H9 (cell line): ENCODE results near the gene C17orf113. TPM values are rescaled to one million over a fixed set of nuclear protein-coding genes. Genes with fewer than 3 reads are reported as not detected.

Experiments
- DNase-seq: peaks from one replicate; pipeline ENCODE4 v3.0.0-alpha.2; 2017
- H2AFZ ChIP-seq: one replicate; pipeline ENCODE4 v1.6.1; 2013; ENCODE audit warnings: mild to moderate bottlenecking, low read length, control low read depth, moderate library complexity
- H2AK5ac ChIP-seq: 2 replicates; pipeline ENCODE4 v1.6.1; 2013; ENCODE audit warnings: low read length, control low read depth, mixed read lengths; ENCODE audit not compliant: insufficient read length
- H2BK120ac ChIP-seq: one replicate; pipeline ENCODE4 v1.6.1; 2013; ENCODE audit warnings: low read depth, mild to moderate bottlenecking, low read length, control low read depth, inconsistent platforms; ENCODE audit not compliant: poor library complexity, severe bottlenecking
- H2BK12ac ChIP-seq: 2 replicates; pipeline ENCODE4 v1.6.1; 2013; ENCODE audit warnings: low read length, control low read depth, mixed read lengths, low read depth; ENCODE audit not compliant: insufficient read length
- H2BK15ac ChIP-seq: 2 replicates; pipeline ENCODE4 v1.6.1; 2013; ENCODE audit warnings: low read depth, low read length, control low read depth
- H2BK20ac ChIP-seq: one replicate; pipeline ENCODE4 v1.6.1; 2013; ENCODE audit warnings: low read depth, mild to moderate bottlenecking, low read length, control low read depth, inconsistent platforms; ENCODE audit not compliant: poor library complexity, severe bottlenecking
- H2BK5ac ChIP-seq: 2 replicates; pipeline ENCODE4 v1.6.1; 2013; ENCODE audit warnings: low read length, control low read depth, mixed read lengths; ENCODE audit not compliant: insufficient read length
- H3K14ac ChIP-seq: 2 replicates; pipeline ENCODE4 v1.6.1; 2013; ENCODE audit warnings: low read length, control low read depth; ENCODE audit not compliant: insufficient read depth
- H3K18ac ChIP-seq: 2 replicates; pipeline ENCODE4 v1.6.1; 2013; ENCODE audit warnings: low read depth, mild to moderate bottlenecking, mixed read lengths, low read length, control low read depth; ENCODE audit not compliant: insufficient read length
- H3K23ac ChIP-seq: 2 replicates; pipeline ENCODE4 v1.6.1; 2013; ENCODE audit warnings: low read length, control low read depth, mixed read lengths, low read depth; ENCODE audit not compliant: insufficient read length
- H3K23me2 ChIP-seq: 2 replicates; pipeline ENCODE4 v1.6.1; 2013; ENCODE audit warnings: low read depth, mild to moderate bottlenecking, mixed read lengths, low read length, control low read depth; ENCODE audit not compliant: insufficient read length, poor library complexity, severe bottlenecking
- H3K27ac ChIP-seq: 2 replicates; pipeline ENCODE4 v1.5.1; 2013; ENCODE audit warnings: low read length, control low read depth, mixed read lengths, low read depth; ENCODE audit not compliant: insufficient read length
- H3K27me3 ChIP-seq: 2 replicates; pipeline ENCODE4 v1.6.1; 2013; ENCODE audit warnings: low read length, control low read depth, inconsistent platforms; ENCODE audit not compliant: insufficient read depth
- H3K4ac ChIP-seq: 2 replicates; pipeline ENCODE4 v1.6.1; 2013; ENCODE audit warnings: low read depth, mild to moderate bottlenecking, control low read depth, inconsistent platforms, low read length, moderate library complexity
- H3K4me1 ChIP-seq: 2 replicates; pipeline ENCODE4 v1.6.1; 2013; ENCODE audit warnings: low read length, control low read depth, inconsistent platforms; ENCODE audit not compliant: insufficient read depth
- H3K4me2 ChIP-seq: 2 replicates; pipeline ENCODE4 v1.6.1; 2013; ENCODE audit warnings: low read length, control low read depth, mixed read lengths; ENCODE audit not compliant: insufficient read length, insufficient read depth
- H3K56ac ChIP-seq: 2 replicates; pipeline ENCODE4 v1.6.1; 2013; ENCODE audit warnings: low read depth, mild to moderate bottlenecking, mixed read lengths, low read length, control low read depth; ENCODE audit not compliant: insufficient read length
- H3K79me1 ChIP-seq: 2 replicates; pipeline ENCODE4 v1.6.1; 2013; ENCODE audit warnings: low read depth, mild to moderate bottlenecking, moderate library complexity, low read length, control low read depth, inconsistent platforms; ENCODE audit not compliant: insufficient read depth, poor library complexity, severe bottlenecking
- H3K79me2 ChIP-seq: 2 replicates; pipeline ENCODE4 v1.6.1; 2013; ENCODE audit warnings: low read length, control low read depth, inconsistent platforms; ENCODE audit not compliant: insufficient read depth
- H3K9ac ChIP-seq: 2 replicates; pipeline ENCODE4 v1.6.1; 2013; ENCODE audit warnings: low read length, control low read depth, mixed read lengths; ENCODE audit not compliant: insufficient read length; ENCODE audit errors: extremely low read depth
- H3K9me3 ChIP-seq: one replicate; pipeline ENCODE4 v1.6.1; 2013; ENCODE audit warnings: low read depth, low read length, inconsistent platforms; ENCODE audit not compliant: control insufficient read depth
- H3T11ph ChIP-seq: one replicate; pipeline ENCODE4 v1.6.1; 2013; ENCODE audit warnings: mild to moderate bottlenecking, low read length, control low read depth, inconsistent platforms
- H4K20me1 ChIP-seq: one replicate; pipeline ENCODE4 v1.6.1; 2013; ENCODE audit not compliant: control insufficient read depth, insufficient read length, insufficient read depth
- H4K5ac ChIP-seq: 2 replicates; pipeline ENCODE4 v1.6.1; 2013; ENCODE audit warnings: low read depth, mild to moderate bottlenecking, mixed read lengths, low read length, control low read depth; ENCODE audit not compliant: insufficient read length
- H4K8ac ChIP-seq: replicated peaks from 2 replicates; pipeline ENCODE4 v1.6.1; 2013; ENCODE audit warnings: low read length, control low read depth, mixed read lengths, low read depth; ENCODE audit not compliant: insufficient read length
- H4K91ac ChIP-seq: 2 replicates; pipeline ENCODE4 v1.6.1; 2013; ENCODE audit warnings: low read depth, mild to moderate bottlenecking, moderate library complexity, mixed read lengths, low read length, control low read depth; ENCODE audit not compliant: insufficient read length
- H3K27ac Mint-ChIP-seq, 3 experiments: 2 replicates in 2 of 3; 3 replicates in 1 of 3; pipeline ENCODE4 v1.8.0; 2020 to 2021; ENCODE audit warnings: mixed read lengths in 3 of 3, mild to moderate bottlenecking in 1 of 3, moderate library complexity in 1 of 3
- H3K27me3 Mint-ChIP-seq: 2 replicates; pipeline ENCODE4 v1.8.0; 2021; ENCODE audit warnings: low read depth, mild to moderate bottlenecking, moderate library complexity, mixed read lengths
- H3K36me3 Mint-ChIP-seq, 3 experiments: 2 replicates in 2 of 3; 3 replicates in 1 of 3; pipeline ENCODE4 v1.8.0; 2020 to 2021; ENCODE audit warnings: low read depth in 3 of 3, mixed read lengths in 3 of 3; ENCODE audit not compliant: insufficient read depth in 1 of 3
- H3K4me1 Mint-ChIP-seq, 2 experiments: 2 replicates each; pipeline ENCODE4 v1.8.0; 2020; ENCODE audit warnings: mixed read lengths in 2 of 2
- H3K4me3 Mint-ChIP-seq, 2 experiments: 2 replicates in 1 of 2; 3 replicates in 1 of 2; pipeline ENCODE4 v1.8.0; 2020 to 2021; ENCODE audit warnings: mild to moderate bottlenecking in 2 of 2, mixed read lengths in 2 of 2, moderate library complexity in 1 of 2
- H3K9me3 Mint-ChIP-seq, 2 experiments: 2 replicates in 1 of 2; 3 replicates in 1 of 2; pipeline ENCODE4 v1.8.0; 2020; ENCODE audit warnings: mild to moderate bottlenecking in 2 of 2, mixed read lengths in 2 of 2, moderate library complexity in 1 of 2
- WGBS: extraction: QIAGEN DNeasy Blood & Tissue Kit; methylation state at CpG from one replicate; pipeline ENCODE4 v1.1.7; 2013; ENCODE audit warnings: missing lambda C conversion rate, low lambda C conversion rate, mixed read lengths; ENCODE audit not compliant: insufficient read length; ENCODE audit errors: extremely low coverage; 5-methylcytosine and 5-hydroxymethylcytosine counted together
- total RNA-seq: library from RNA; stranded (reverse); gene quantifications from 2 replicates; pipeline ENCODE4 v1.2.1, GENCODE V29; 2021
- TF ChIP-seq, protein P1 (sequence below): fragments of 200-600 bp; sonication (generic); conservative IDR thresholded peaks from 3 replicates; pipeline ENCODE4 v1.8.0; 2021; ENCODE audit warnings: antibody characterized with exemption, mild to moderate bottlenecking

Gene C17orf113
- total RNA-seq, 1 experiment from 2014 or later, result 1.0 TPM

DNA sequence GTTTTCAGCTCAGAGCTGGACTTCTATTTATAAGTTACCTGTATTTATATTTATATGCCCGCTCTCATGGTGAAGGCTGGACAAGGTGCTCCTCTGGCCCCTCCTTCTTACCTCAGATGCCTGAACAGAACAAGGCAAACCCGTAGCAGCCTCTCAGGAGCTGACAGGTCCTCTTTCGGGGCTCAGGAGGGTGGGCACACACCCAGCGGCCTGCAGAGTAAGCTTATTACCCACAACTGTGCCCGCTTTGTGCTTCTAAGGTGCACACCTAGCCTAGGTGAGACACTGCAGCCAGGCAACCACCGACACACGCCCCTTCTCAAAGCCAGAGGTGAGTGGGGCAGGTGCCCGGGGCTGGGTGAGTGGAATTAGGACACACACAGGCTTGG lies 25.2 kb downstream of the C17orf113 start:
- Histone ChIP-seq H3K4ac (no peak overlapping the region), H2AFZ (no peak overlapping the region), H4K91ac (no peak overlapping the region), H3K9ac (no peak overlapping the region), H2AK5ac (no peak overlapping the region), H3K79me2 (no peaks in the 10 kb centered on the region), H3T11ph (no peak overlapping the region), H3K56ac (no peak overlapping the region), H3K27ac (no peak overlapping the region), H3K4me1 (no peaks in the 10 kb centered on the region), H2BK20ac (no peak overlapping the region), H3K79me1 (no peaks in the 10 kb centered on the region), H2BK5ac (no peak overlapping the region), H2BK120ac (no peak overlapping the region), H2BK15ac (no peak overlapping the region), H3K14ac (no peak overlapping the region), H2BK12ac (no peak overlapping the region), H3K4me2 (no peak overlapping the region), H4K20me1 (no peaks in the 10 kb centered on the region), H3K9me3 (no peaks in the 10 kb centered on the region), H4K8ac (no peak overlapping the region), H3K18ac (no peak overlapping the region), H3K27me3 (no peaks in the 10 kb centered on the region; the same call in 1 of the 2 replicates), H4K5ac (no peak overlapping the region), H3K23me2 (peaks cover 1% of the 10 kb centered on the region), H3K23ac (no peak overlapping the region)
- TF ChIP-seq, protein P1, sequence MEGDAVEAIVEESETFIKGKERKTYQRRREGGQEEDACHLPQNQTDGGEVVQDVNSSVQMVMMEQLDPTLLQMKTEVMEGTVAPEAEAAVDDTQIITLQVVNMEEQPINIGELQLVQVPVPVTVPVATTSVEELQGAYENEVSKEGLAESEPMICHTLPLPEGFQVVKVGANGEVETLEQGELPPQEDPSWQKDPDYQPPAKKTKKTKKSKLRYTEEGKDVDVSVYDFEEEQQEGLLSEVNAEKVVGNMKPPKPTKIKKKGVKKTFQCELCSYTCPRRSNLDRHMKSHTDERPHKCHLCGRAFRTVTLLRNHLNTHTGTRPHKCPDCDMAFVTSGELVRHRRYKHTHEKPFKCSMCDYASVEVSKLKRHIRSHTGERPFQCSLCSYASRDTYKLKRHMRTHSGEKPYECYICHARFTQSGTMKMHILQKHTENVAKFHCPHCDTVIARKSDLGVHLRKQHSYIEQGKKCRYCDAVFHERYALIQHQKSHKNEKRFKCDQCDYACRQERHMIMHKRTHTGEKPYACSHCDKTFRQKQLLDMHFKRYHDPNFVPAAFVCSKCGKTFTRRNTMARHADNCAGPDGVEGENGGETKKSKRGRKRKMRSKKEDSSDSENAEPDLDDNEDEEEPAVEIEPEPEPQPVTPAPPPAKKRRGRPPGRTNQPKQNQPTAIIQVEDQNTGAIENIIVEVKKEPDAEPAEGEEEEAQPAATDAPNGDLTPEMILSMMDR, result no peak; the same call in 2 of the 3 replicates
- H3K27me3 Mint-ChIP-seq, result no peaks in the 10 kb centered on the region; the same call in none of the 2 replicates
- no peak for DNase-seq
- H3K9me3 Mint-ChIP-seq, result no peaks in the 10 kb centered on the region
- peaks cover 21 to 41% (median 39%) of the 10 kb centered on the region in 3 experiments for H3K36me3 Mint-ChIP-seq
- no peak overlapping the region for H3K27ac Mint-ChIP-seq
- H3K4me3 Mint-ChIP-seq, result peak overlapping the region in 1 of 2 experiments; percentile 66; a peak in 1 of 5 replicates
- H3K4me1 Mint-ChIP-seq, result peaks cover 27 to 43% of the 10 kb centered on the region in 2 experiments
- no CpG with 5 or more reads among the region's 8 CpGs for WGBS
